OCI-LY3 (cell line): ENCODE measurements around the gene THPO.

Experiments used
- H2AFZ ChIP-seq: fragments of 200-600, 300-600 bp; shearing (Covaris generic); 2 replicates; pipeline ENCODE4 v1.6.0; 2014; ENCODE audit warnings: antibody characterized with exemption, low read depth, low read length
- H3K27ac ChIP-seq: fragments of 200-600, 300-600 bp; sonication (generic); 2 replicates; pipeline ENCODE4 v1.5.1; 2014; ENCODE audit warnings: mild to moderate bottlenecking, low read length, moderate library complexity, mixed read lengths
- H3K27me3 ChIP-seq: fragments of 200-600, 300-600 bp; sonication (generic); 2 replicates; pipeline ENCODE4 v1.6.1; 2014; ENCODE audit warnings: low read depth, low read length, mixed read lengths
- H3K36me3 ChIP-seq: fragments of 200-600, 300-600 bp; sonication (generic); replicated peaks from 2 replicates; pipeline ENCODE3; 2014; ENCODE audit warnings: low read depth, low read length, mixed read lengths
- H3K4me1 ChIP-seq: fragments of 300-600, 200-600 bp; sonication (generic); 2 replicates; pipeline ENCODE4 v1.6.1; 2014; ENCODE audit warnings: low read length, mixed read lengths
- H3K4me2 ChIP-seq: fragments of 200-600, 300-600 bp; sonication (generic); 2 replicates; pipeline ENCODE4 v1.6.1; 2014; ENCODE audit warnings: low read length, mixed read lengths
- H3K4me3 ChIP-seq: fragments of 300-600, 200-600 bp; sonication (generic); 2 replicates; pipeline ENCODE4 v1.5.1; 2014; ENCODE audit warnings: antibody characterized with exemption, mild to moderate bottlenecking, low read length, moderate library complexity
- H3K79me2 ChIP-seq: fragments of 300-600, 200-600 bp; shearing (Covaris generic); 2 replicates; pipeline ENCODE4 v1.6.1; 2014; ENCODE audit warnings: mild to moderate bottlenecking, low read length, mixed read lengths
- H3K9ac ChIP-seq: fragments of 300-600, 200-600 bp; shearing (Covaris generic); 2 replicates; pipeline ENCODE4 v1.6.0; 2014; ENCODE audit warnings: mild to moderate bottlenecking, low read length, moderate library complexity
- H3K9me3 ChIP-seq: fragments of 200-600, 300-600 bp; shearing (Covaris generic); 2 replicates; pipeline ENCODE4 v1.6.1; 2014; ENCODE audit warnings: low read length, mixed read lengths; ENCODE audit not compliant: insufficient read depth
- H4K20me1 ChIP-seq: fragments of 200-600, 300-600 bp; sonication (generic); 2 replicates; pipeline ENCODE4 v1.6.1; 2016; ENCODE audit warnings: low read length, mixed read lengths; ENCODE audit not compliant: insufficient read depth
- EZH2phosphoT487 ChIP-seq: fragments of 200-600 bp; shearing (Covaris generic); IDR thresholded peaks from 2 replicates; pipeline ENCODE4 v1.6.1; 2018; ENCODE audit warnings: antibody characterized with exemption, mixed run types, low read depth
- TF ChIP-seq, protein P1 (sequence below): fragments of 200-600, 300-600 bp; sonication (generic); IDR thresholded peaks from 2 replicates; pipeline ENCODE4 v1.5.1; 2014; ENCODE audit warnings: antibody characterized with exemption, low read length, low read depth

Gene THPO

GRCh38 chr3:184384342-184384741, 6.3 kb upstream of the THPO start:
- no peak for TF ChIP-seq EZH2phosphoT487
- TF ChIP-seq, protein P1, sequence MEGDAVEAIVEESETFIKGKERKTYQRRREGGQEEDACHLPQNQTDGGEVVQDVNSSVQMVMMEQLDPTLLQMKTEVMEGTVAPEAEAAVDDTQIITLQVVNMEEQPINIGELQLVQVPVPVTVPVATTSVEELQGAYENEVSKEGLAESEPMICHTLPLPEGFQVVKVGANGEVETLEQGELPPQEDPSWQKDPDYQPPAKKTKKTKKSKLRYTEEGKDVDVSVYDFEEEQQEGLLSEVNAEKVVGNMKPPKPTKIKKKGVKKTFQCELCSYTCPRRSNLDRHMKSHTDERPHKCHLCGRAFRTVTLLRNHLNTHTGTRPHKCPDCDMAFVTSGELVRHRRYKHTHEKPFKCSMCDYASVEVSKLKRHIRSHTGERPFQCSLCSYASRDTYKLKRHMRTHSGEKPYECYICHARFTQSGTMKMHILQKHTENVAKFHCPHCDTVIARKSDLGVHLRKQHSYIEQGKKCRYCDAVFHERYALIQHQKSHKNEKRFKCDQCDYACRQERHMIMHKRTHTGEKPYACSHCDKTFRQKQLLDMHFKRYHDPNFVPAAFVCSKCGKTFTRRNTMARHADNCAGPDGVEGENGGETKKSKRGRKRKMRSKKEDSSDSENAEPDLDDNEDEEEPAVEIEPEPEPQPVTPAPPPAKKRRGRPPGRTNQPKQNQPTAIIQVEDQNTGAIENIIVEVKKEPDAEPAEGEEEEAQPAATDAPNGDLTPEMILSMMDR = no peak
- no peaks in the 10 kb centered on the region for H3K79me2 ChIP-seq
- H2AFZ ChIP-seq = no peak overlapping the region
- H3K4me2 ChIP-seq = no peak overlapping the region
- no peak overlapping the region for H3K4me3 ChIP-seq
- H3K9ac ChIP-seq = no peak overlapping the region
- H3K9me3 ChIP-seq = no peaks in the 10 kb centered on the region
- H4K20me1 ChIP-seq = no peaks in the 10 kb centered on the region
- H3K27ac ChIP-seq = no peak overlapping the region
- no peaks in the 10 kb centered on the region for H3K27me3 ChIP-seq
- H3K4me1 ChIP-seq = no peaks in the 10 kb centered on the region
- H3K36me3 ChIP-seq = no peaks in the 10 kb centered on the region

- Histone ChIP-seq H3K36me3 (no peaks in the 10 kb centered on the region), H3K9me3 (no peaks in the 10 kb centered on the region), H3K27me3 (no peaks in the 10 kb centered on the region), H3K27ac (no peak overlapping the region), H3K79me2 (no peaks in the 10 kb centered on the region), H3K4me1 (no peaks in the 10 kb centered on the region), H3K9ac (no peak overlapping the region), H3K4me2 (no peak overlapping the region), H3K4me3 (no peak overlapping the region), H4K20me1 (no peaks in the 10 kb centered on the region), H2AFZ (no peak overlapping the region)
- no peak for TF ChIP-seq EZH2phosphoT487
Measured at GRCh38 chr3:184383033-184383740, 5.2 kb upstream of the THPO start.

DNA sequence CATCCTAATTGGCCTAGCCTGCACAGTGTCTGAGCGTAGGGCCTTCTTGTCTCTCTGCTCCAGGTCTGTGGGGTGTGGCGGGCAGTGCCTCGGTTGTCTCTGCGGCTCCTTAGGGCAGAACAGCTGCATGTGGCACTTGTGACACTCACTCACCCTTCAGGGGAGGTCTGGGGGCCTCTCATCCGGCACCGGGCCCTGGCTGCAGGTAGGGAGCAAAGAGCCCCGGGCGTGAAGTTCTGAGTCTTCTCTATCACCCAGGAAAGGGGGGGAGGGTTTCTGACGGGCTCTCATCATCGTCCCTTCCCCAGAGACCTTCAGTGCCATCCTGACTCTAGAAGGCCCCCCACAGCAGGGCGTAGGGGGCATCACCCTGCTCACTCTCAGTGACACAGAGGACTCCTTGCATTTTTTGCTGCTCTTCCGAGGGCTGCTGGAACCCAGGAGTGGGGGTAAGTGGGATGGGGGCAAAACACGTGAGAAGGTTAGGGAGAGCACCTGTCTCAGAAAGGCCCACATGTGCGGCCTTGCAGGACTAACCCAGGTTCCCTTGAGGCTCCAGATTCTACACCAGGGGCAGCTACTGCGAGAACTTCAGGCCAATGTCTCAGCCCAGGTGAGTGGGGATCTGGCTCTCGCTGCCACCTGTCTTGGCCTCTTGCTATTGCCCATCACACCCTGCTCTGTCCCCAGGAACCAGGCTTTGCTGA, 4.5 kb upstream of the THPO start:
- Histone ChIP-seq H3K4me1 (no peaks in the 10 kb centered on the region), H3K9me3 (no peaks in the 10 kb centered on the region), H3K9ac (no peak overlapping the region), H3K4me3 (no peak overlapping the region), H3K79me2 (no peaks in the 10 kb centered on the region), H3K4me2 (no peak overlapping the region), H4K20me1 (no peaks in the 10 kb centered on the region), H2AFZ (no peak overlapping the region), H3K27me3 (no peaks in the 10 kb centered on the region), H3K36me3 (no peaks in the 10 kb centered on the region), H3K27ac (no peak overlapping the region)
- no peak for TF ChIP-seq EZH2phosphoT487
- TF ChIP-seq, protein P1 = no peak

- Histone ChIP-seq H4K20me1 (no peaks in the 10 kb centered on the region), H3K9ac (no peak overlapping the region), H3K36me3 (no peaks in the 10 kb centered on the region), H3K4me1 (no peaks in the 10 kb centered on the region), H3K4me2 (no peak overlapping the region), H3K79me2 (no peaks in the 10 kb centered on the region), H3K27ac (no peak overlapping the region), H2AFZ (no peak overlapping the region), H3K27me3 (no peaks in the 10 kb centered on the region), H3K4me3 (no peak overlapping the region), H3K9me3 (no peaks in the 10 kb centered on the region)
- TF ChIP-seq, protein P1 = no peak
- no peak for TF ChIP-seq EZH2phosphoT487
Measured at GRCh38 chr3:184381261-184382224, 3.5 kb upstream of the THPO start.
